Endothelial cell of umbilical vein (primary cell): ENCODE data around the gene NKX2-3. TPM values are rescaled to one million over a fixed set of nuclear protein-coding genes. Genes with fewer than 3 reads are reported as not detected.

ENCODE experiments used
- BruUV-seq: library from RNA; stranded (reverse); fragments of 400-500 nt; replicated peaks from 2 replicates; lab custom pipeline; 2021; lab: Mats Ljungman, UMichigan
- CTCF ChIA-PET: fragments of 300-600, 350-600 bp; sonication (Branson Sonifier 250); formaldehyde crosslinking; loops from one replicate; lab custom pipeline; 2021; ENCODE audit warnings: antibody characterized with exemption, inconsistent platforms; lab: Charles Lee
- POLR2A ChIA-PET: fragments of 300-600, 350-600 bp; sonication (Branson Sonifier 250); formaldehyde crosslinking; loops from one replicate; lab custom pipeline; 2021; ENCODE audit warnings: antibody characterized with exemption, inconsistent platforms; lab: Charles Lee
- DNase-seq: peaks from one replicate; pipeline ENCODE4 v3.0.0-alpha.2; 2011; ENCODE audit warnings: low read depth, low spot score
- FAIRE-seq: peaks from 2 replicates; lab custom pipeline; 2011; peaks lifted over from hg19 to GRCh38; lab: Jason Lieb, UNC
- H2AFZ ChIP-seq: 2 replicates; pipeline ENCODE4 v1.6.0; 2012; ENCODE audit warnings: low read depth, low read length, control low read depth, inconsistent platforms
- H3K27ac ChIP-seq: 2 replicates; pipeline ENCODE4 v1.5.1; 2011; ENCODE audit warnings: low read depth, mild to moderate bottlenecking, control low read depth, low read length, moderate library complexity; ENCODE audit not compliant: insufficient read depth
- H3K27me3 ChIP-seq, 2 experiments: 2 replicates each; pipeline versions ENCODE4 v1.6.0 to v1.6.1; 2011; ENCODE audit warnings: low read length in 2 of 2, mixed read lengths in 1 of 2; ENCODE audit not compliant: control insufficient read depth in 2 of 2, insufficient read depth in 2 of 2
- H3K36me3 ChIP-seq, 2 experiments: 2 replicates in 1 of 2; 3 replicates in 1 of 2; pipeline ENCODE4 v1.5.1; 2011; ENCODE audit warnings: low read length in 2 of 2, mild to moderate bottlenecking in 1 of 2, moderate library complexity in 1 of 2; ENCODE audit not compliant: control insufficient read depth in 2 of 2, insufficient read depth in 2 of 2; ENCODE audit errors: extremely low read depth in 1 of 2
- H3K4me1 ChIP-seq: 3 replicates; pipeline ENCODE4 v1.5.1; 2011; ENCODE audit warnings: mild to moderate bottlenecking, low read length; ENCODE audit not compliant: control insufficient read depth, insufficient read depth; ENCODE audit errors: extremely low read depth
- H3K4me2 ChIP-seq: 2 replicates; pipeline ENCODE4 v1.6.1; 2011; ENCODE audit warnings: low read length, control low read depth, mixed read lengths; ENCODE audit not compliant: insufficient read depth
- H3K4me3 ChIP-seq, 3 experiments: fragments of 200-600 bp in 1 of 3; sonication (generic), shearing (Covaris generic) in 1 of 3; replicated peaks in 1 of 3; 2 replicates each; pipeline ENCODE4 v1.5.1; 2011 to 2016; ENCODE audit warnings: control low read depth in 3 of 3, low read length in 3 of 3, mild to moderate bottlenecking in 2 of 3, inconsistent platforms in 1 of 3, low read depth in 1 of 3, moderate library complexity in 1 of 3; ENCODE audit not compliant: insufficient read depth in 1 of 3
- H3K79me2 ChIP-seq: 2 replicates; pipeline ENCODE4 v1.6.0; 2012; ENCODE audit warnings: low read length, inconsistent platforms; ENCODE audit not compliant: control insufficient read depth, insufficient read depth
- H3K9ac ChIP-seq: replicated peaks from 2 replicates; pipeline ENCODE3; 2011; ENCODE audit warnings: low read length, control low read depth; ENCODE audit not compliant: insufficient read depth; ENCODE audit errors: extremely low read depth
- H3K9me1 ChIP-seq: replicated peaks from 3 replicates; pipeline ENCODE4 v1.6.0; 2011; ENCODE audit warnings: mild to moderate bottlenecking, low read length; ENCODE audit not compliant: control insufficient read depth, insufficient read depth; ENCODE audit errors: extremely low read depth
- H3K9me3 ChIP-seq: replicated peaks from 2 replicates; pipeline ENCODE4 v1.5.1; 2012; ENCODE audit warnings: low read length, inconsistent platforms; ENCODE audit not compliant: control insufficient read depth, insufficient read depth
- H4K20me1 ChIP-seq: replicated peaks from 2 replicates; pipeline ENCODE3; 2011; ENCODE audit warnings: mild to moderate bottlenecking, low read length; ENCODE audit not compliant: control insufficient read depth, insufficient read depth; ENCODE audit errors: extremely low read depth
- EZH2 ChIP-seq: IDR thresholded peaks from 2 replicates; pipeline ENCODE4 v1.6.1; 2012; ENCODE audit warnings: borderline replicate concordance, low read depth, mild to moderate bottlenecking, moderate library complexity, low read length, inconsistent platforms; ENCODE audit not compliant: severe bottlenecking
- FOS ChIP-seq: IDR thresholded peaks from 2 replicates; pipeline ENCODE4 v1.6.1; 2011; ENCODE audit warnings: mild to moderate bottlenecking, low read length, moderate library complexity, borderline replicate concordance; ENCODE audit not compliant: insufficient read depth
- GATA2 ChIP-seq: IDR thresholded peaks from 2 replicates; pipeline ENCODE4 v1.7.0; 2011; ENCODE audit warnings: low read depth, mild to moderate bottlenecking, moderate library complexity, mixed read lengths, low read length; ENCODE audit not compliant: insufficient read length, insufficient read depth
- JUN ChIP-seq: IDR thresholded peaks from 2 replicates; pipeline ENCODE4 v1.6.1; 2011; ENCODE audit warnings: borderline replicate concordance, low read depth; ENCODE audit not compliant: insufficient read length, insufficient read depth
- MAX ChIP-seq: IDR thresholded peaks from 2 replicates; pipeline ENCODE4 v1.6.1; 2011; ENCODE audit not compliant: insufficient read depth, insufficient read length
- MYC ChIP-seq: IDR thresholded peaks from one replicate; pipeline ENCODE4 v1.6.1; 2011; ENCODE audit warnings: mild to moderate bottlenecking, low read depth, low read length
- POLR2A ChIP-seq: IDR thresholded peaks from 2 replicates; pipeline ENCODE4 v1.6.1; 2012; ENCODE audit warnings: low read depth, mild to moderate bottlenecking, control low read depth, low read length
- POLR2AphosphoS5 ChIP-seq: IDR thresholded peaks from 2 replicates; pipeline ENCODE4 v1.6.1; 2012; ENCODE audit warnings: low read depth, mild to moderate bottlenecking, control low read depth, low read length, moderate library complexity; ENCODE audit not compliant: insufficient read depth
- dilution Hi-C: fragments of 300-500 bp; cut with MboI; formaldehyde crosslinking; loops from one replicate; pipeline ENCODE4 v1.15.0; 2019; ENCODE audit warnings: low sequenced_read_pairs; ENCODE audit not compliant: extremely low pct_ligation_motif_present
- intact Hi-C: fragments of 100-400 bp; cut with micrococcal nuclease; formaldehyde crosslinking; loops from one replicate; pipeline ENCODE4 v1.10.0; 2022
- polyA plus RNA-seq, 4 experiments: library from polyadenylated mRNA; depleted of rRNA in 3 of 4; stranded (reverse) in 3 of 4; unstranded in 1 of 4; fragments of >200 nt; gene quantifications; 2 replicates each; pipeline versions ENCODE4 v1.2.1 to v1.2.3, GENCODE V29; 2011 to 2012; ENCODE audit warnings: missing spikeins in 1 of 4
- total RNA-seq: library from RNA; stranded (reverse); gene quantifications from 2 replicates; pipeline ENCODE4 v1.2.3, GENCODE V29; 2021
- TF ChIP-seq, protein P1 (sequence below), 2 donors: IDR thresholded peaks; 1 replicate in 1 of 2; 2 replicates in 1 of 2; pipeline ENCODE4 v1.5.1; 2011; ENCODE audit warnings: low read length in 2 of 2, mild to moderate bottlenecking in 2 of 2, moderate library complexity in 2 of 2, control low read depth in 1 of 2, inconsistent platforms in 1 of 2, low read depth in 1 of 2; ENCODE audit not compliant: insufficient read depth in 1 of 2; ENCODE audit errors: extremely low read depth in 1 of 2

NKX2-3 gene
- total and polyA plus RNA-seq, 2 donors (not counting 3 experiments of a cell fraction or from before 2014, with no cell fraction given), result not detected

DNA sequence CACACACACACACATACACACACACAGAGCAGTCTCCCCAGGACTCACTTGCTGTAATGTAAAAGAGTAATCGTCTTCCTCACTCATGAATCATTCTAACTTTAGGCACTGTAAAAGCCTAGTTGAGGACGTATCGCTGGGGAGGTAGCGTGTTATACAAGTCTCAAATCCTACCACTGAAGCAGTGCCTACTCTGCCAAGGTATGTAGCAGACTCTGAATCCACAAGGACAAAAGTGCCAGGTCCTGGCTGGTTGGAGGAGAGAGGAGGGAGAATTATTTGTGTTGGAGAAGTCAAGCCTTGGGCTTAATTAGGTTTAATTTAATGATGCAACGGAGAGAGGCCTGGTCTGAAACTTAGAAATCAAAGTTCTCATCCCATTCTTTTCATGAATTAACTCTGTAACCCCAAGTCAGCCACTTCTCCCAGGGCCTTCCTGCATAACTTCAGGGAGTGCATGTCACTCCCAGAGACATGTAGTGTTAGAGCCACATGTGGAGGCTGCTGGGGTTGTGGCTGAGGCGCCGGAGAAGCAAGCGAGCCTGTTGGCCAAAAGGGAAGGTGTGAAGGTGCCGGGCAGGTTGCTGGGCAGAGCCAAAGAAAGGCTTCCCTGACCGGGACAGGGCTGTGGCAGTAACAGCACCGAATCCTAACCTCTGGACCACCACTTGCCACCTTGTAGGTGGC is 36.7 kb downstream of the NKX2-3 start:
- dilution Hi-C loops (no loop called here), intact Hi-C loops (no loop called here)
- ChIA-PET CTCF (no interaction called here), POLR2A (no interaction called here)
- Histone ChIP-seq H3K4me3 (no peak overlapping the region), H3K9me3 (no peaks in the 10 kb centered on the region), H3K79me2 (no peaks in the 10 kb centered on the region), H2AFZ (no peak overlapping the region), H3K27me3 (peaks cover 3 to 8% of the 10 kb centered on the region in 2 experiments), H3K36me3 (no peaks in the 10 kb centered on the region), H3K9me1 (no peaks in the 10 kb centered on the region), H3K9ac (no peak overlapping the region), H3K27ac (no peak overlapping the region), H3K4me1 (no peaks in the 10 kb centered on the region), H4K20me1 (no peaks in the 10 kb centered on the region), H3K4me2 (no peak overlapping the region)
- DNase-seq, result no peak
- TF ChIP-seq EZH2 (no peak), POLR2AphosphoS5 (no peak), MYC (no peak), POLR2A (no peak), MAX (no peak), GATA2 (no peak), JUN (no peak), FOS (no peak)
- TF ChIP-seq, protein P1, sequence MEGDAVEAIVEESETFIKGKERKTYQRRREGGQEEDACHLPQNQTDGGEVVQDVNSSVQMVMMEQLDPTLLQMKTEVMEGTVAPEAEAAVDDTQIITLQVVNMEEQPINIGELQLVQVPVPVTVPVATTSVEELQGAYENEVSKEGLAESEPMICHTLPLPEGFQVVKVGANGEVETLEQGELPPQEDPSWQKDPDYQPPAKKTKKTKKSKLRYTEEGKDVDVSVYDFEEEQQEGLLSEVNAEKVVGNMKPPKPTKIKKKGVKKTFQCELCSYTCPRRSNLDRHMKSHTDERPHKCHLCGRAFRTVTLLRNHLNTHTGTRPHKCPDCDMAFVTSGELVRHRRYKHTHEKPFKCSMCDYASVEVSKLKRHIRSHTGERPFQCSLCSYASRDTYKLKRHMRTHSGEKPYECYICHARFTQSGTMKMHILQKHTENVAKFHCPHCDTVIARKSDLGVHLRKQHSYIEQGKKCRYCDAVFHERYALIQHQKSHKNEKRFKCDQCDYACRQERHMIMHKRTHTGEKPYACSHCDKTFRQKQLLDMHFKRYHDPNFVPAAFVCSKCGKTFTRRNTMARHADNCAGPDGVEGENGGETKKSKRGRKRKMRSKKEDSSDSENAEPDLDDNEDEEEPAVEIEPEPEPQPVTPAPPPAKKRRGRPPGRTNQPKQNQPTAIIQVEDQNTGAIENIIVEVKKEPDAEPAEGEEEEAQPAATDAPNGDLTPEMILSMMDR (IDR thresholded peaks at IDR 0.05; ENCODE audit: extremely low read depth in 1 of 2, insufficient read depth in 1 of 2, low read depth in 1 of 2, low read length in 2 of 2), result no peak
- FAIRE-seq, result no peak
- BruUV-seq, result no TSS peak
